Trophoblast cell (in vitro differentiated cells and primary cell): ENCODE results near the gene NLRP5.
"Not testable (repeated sequence)": the region's sequence is repeated elsewhere in the genome, so short reads cannot be mapped to it uniquely, and the experiment has no call there.

Source experiments
- DNase-seq, 2 donors: peaks; one replicate each; pipeline ENCODE4 v3.0.0-alpha.2; 2016
- H2AFZ ChIP-seq: 2 replicates; pipeline ENCODE4 v1.6.1; 2013; ENCODE audit warnings: low read length, moderate library complexity, mild to moderate bottlenecking; ENCODE audit not compliant: insufficient read depth, poor library complexity
- H2AK5ac ChIP-seq: 2 replicates; pipeline ENCODE4 v1.6.1; 2013; ENCODE audit warnings: mild to moderate bottlenecking, low read length
- H2BK120ac ChIP-seq: 2 replicates; pipeline ENCODE4 v1.6.1; 2013; ENCODE audit warnings: low read length, mild to moderate bottlenecking, moderate library complexity; ENCODE audit not compliant: insufficient read depth, poor library complexity
- H2BK12ac ChIP-seq: 2 replicates; pipeline ENCODE4 v1.6.1; 2013; ENCODE audit warnings: mild to moderate bottlenecking, low read length, moderate library complexity
- H2BK5ac ChIP-seq: 2 replicates; pipeline ENCODE4 v1.6.1; 2013; ENCODE audit warnings: low read length, low read depth, moderate library complexity, mild to moderate bottlenecking; ENCODE audit not compliant: poor library complexity
- H3K14ac ChIP-seq: 2 replicates; pipeline ENCODE4 v1.6.1; 2013; ENCODE audit warnings: mild to moderate bottlenecking, low read length
- H3K18ac ChIP-seq: 2 replicates; pipeline ENCODE4 v1.6.1; 2013; ENCODE audit warnings: mild to moderate bottlenecking, low read length
- H3K23ac ChIP-seq: 2 replicates; pipeline ENCODE4 v1.6.1; 2013; ENCODE audit warnings: low read length
- H3K27ac ChIP-seq: 2 replicates; pipeline ENCODE4 v1.5.1; 2013; ENCODE audit warnings: low read depth, mild to moderate bottlenecking, inconsistent platforms, low read length, moderate library complexity
- H3K27me3 ChIP-seq: 2 replicates; pipeline ENCODE4 v1.6.1; 2013; ENCODE audit warnings: inconsistent platforms, mild to moderate bottlenecking, low read length, moderate library complexity; ENCODE audit not compliant: insufficient read depth
- H3K36me3 ChIP-seq, 2 experiments: 1 replicate in 1 of 2; 2 replicates in 1 of 2; pipeline ENCODE4 v1.6.1; 2013; ENCODE audit warnings: low read length in 2 of 2, mild to moderate bottlenecking in 2 of 2, moderate library complexity in 1 of 2; ENCODE audit not compliant: insufficient read depth in 2 of 2, control insufficient read depth in 1 of 2
- H3K4ac ChIP-seq: 2 replicates; pipeline ENCODE4 v1.6.1; 2013; ENCODE audit warnings: low read depth, mild to moderate bottlenecking, low read length, moderate library complexity
- H3K4me1 ChIP-seq, 2 experiments: 1 replicate in 1 of 2; 2 replicates in 1 of 2; pipeline ENCODE4 v1.6.1; 2013; ENCODE audit warnings: low read length in 2 of 2, mild to moderate bottlenecking in 2 of 2, moderate library complexity in 1 of 2; ENCODE audit not compliant: insufficient read depth in 2 of 2, control insufficient read depth in 1 of 2
- H3K4me2 ChIP-seq: 2 replicates; pipeline ENCODE4 v1.6.1; 2013; ENCODE audit warnings: inconsistent platforms, mild to moderate bottlenecking, low read length, moderate library complexity
- H3K4me3 ChIP-seq: 2 replicates; pipeline ENCODE4 v1.5.1; 2013; ENCODE audit warnings: mild to moderate bottlenecking, low read depth, low read length, inconsistent platforms
- H3K79me1 ChIP-seq: one replicate; pipeline ENCODE4 v1.6.1; 2013; ENCODE audit warnings: low read length
- H3K79me2 ChIP-seq: 2 replicates; pipeline ENCODE4 v1.6.1; 2013; ENCODE audit warnings: low read length, mild to moderate bottlenecking; ENCODE audit not compliant: control insufficient read depth, insufficient read depth, poor library complexity
- H3K9ac ChIP-seq: 2 replicates; pipeline ENCODE4 v1.6.1; 2013; ENCODE audit warnings: mild to moderate bottlenecking, low read length
- H3K9me3 ChIP-seq: 2 replicates; pipeline ENCODE4 v1.6.1; 2013; ENCODE audit warnings: low read depth, mild to moderate bottlenecking, control low read depth, inconsistent platforms, low read length; ENCODE audit not compliant: insufficient read depth
- H4K12ac ChIP-seq: 2 replicates; pipeline ENCODE4 v1.6.1; 2013; ENCODE audit warnings: low read depth, mild to moderate bottlenecking, low read length, moderate library complexity
- H4K8ac ChIP-seq: 2 replicates; pipeline ENCODE4 v1.6.1; 2013; ENCODE audit warnings: low read depth, mild to moderate bottlenecking, low read length, moderate library complexity
- H4K91ac ChIP-seq: one replicate; pipeline ENCODE4 v1.6.1; 2013; ENCODE audit warnings: low read depth, mild to moderate bottlenecking, low read length, moderate library complexity
- WGBS: extraction: QIAGEN DNeasy Blood & Tissue Kit; methylation state at CpG from one replicate; pipeline ENCODE4 v1.1.7; 2013; ENCODE audit warnings: missing lambda C conversion rate; ENCODE audit not compliant: insufficient read length, insufficient coverage; ENCODE audit errors: extremely low coverage; 5-methylcytosine and 5-hydroxymethylcytosine counted together

NLRP5 gene

GRCh38 chr19:55950566-55950965 is 36.0 kb upstream of the NLRP5 start:
- H2BK5ac ChIP-seq, H3K18ac ChIP-seq, H3K79me1 ChIP-seq, H3K36me3 ChIP-seq, H2AK5ac ChIP-seq, H3K27ac ChIP-seq, H3K4me1 ChIP-seq, H4K12ac ChIP-seq, H3K9ac ChIP-seq, H3K4me2 ChIP-seq, H2AFZ ChIP-seq, H3K4me3 ChIP-seq, H4K91ac ChIP-seq, H3K27me3 ChIP-seq, H2BK120ac ChIP-seq, H3K79me2 ChIP-seq, H2BK12ac ChIP-seq, H3K23ac ChIP-seq, H3K14ac ChIP-seq, H4K8ac ChIP-seq, H3K4ac ChIP-seq, DNase-seq: not testable (repeated sequence)
- WGBS, result no CpG with 5 or more reads among the region's 19 CpGs
- H3K9me3 ChIP-seq, result peaks cover 28% of the 10 kb centered on the region

- H2AFZ ChIP-seq, result no peak overlapping the region
- H3K27me3 ChIP-seq, result no peaks in the 10 kb centered on the region
- H3K4ac ChIP-seq, result no peak overlapping the region
- H3K27ac ChIP-seq, result no peak overlapping the region
- no peak overlapping the region for H3K18ac ChIP-seq
- H2BK12ac ChIP-seq, result no peak overlapping the region
- no peaks in the 10 kb centered on the region for H3K36me3 ChIP-seq
- H4K91ac ChIP-seq, result no peak overlapping the region
- H3K79me1 ChIP-seq, result no peaks in the 10 kb centered on the region
- H2BK120ac ChIP-seq, result no peak overlapping the region
- H3K9ac ChIP-seq, result no peak overlapping the region
- no peak overlapping the region for H3K4me2 ChIP-seq
- H4K12ac ChIP-seq, result no peak overlapping the region
- no peak overlapping the region for H3K4me3 ChIP-seq
- H4K8ac ChIP-seq, result no peak overlapping the region
- H3K23ac ChIP-seq, result no peak overlapping the region
- H3K9me3 ChIP-seq, result peaks cover 27% of the 10 kb centered on the region
- no peak overlapping the region for H2BK5ac ChIP-seq
- no CpG with 5 or more reads among the region's 7 CpGs for WGBS
- no peak overlapping the region for H2AK5ac ChIP-seq
- no peak overlapping the region for H3K14ac ChIP-seq
- H3K4me1 ChIP-seq, result no peaks in the 10 kb centered on the region
- DNase-seq, result no peak
- no peaks in the 10 kb centered on the region for H3K79me2 ChIP-seq
These were observed 30.1 kb upstream of the NLRP5 start for GRCh38 chr19:55956431-55956830.

GRCh38 chr19:55958356-55958755 is 28.2 kb upstream of the NLRP5 start:
- no peak overlapping the region for H3K23ac ChIP-seq
- no peaks in the 10 kb centered on the region for H3K36me3 ChIP-seq
- H3K4me2 ChIP-seq, result no peak overlapping the region
- H2BK12ac ChIP-seq, result no peak overlapping the region
- no peak overlapping the region for H3K14ac ChIP-seq
- no peak overlapping the region for H2AFZ ChIP-seq
- no peaks in the 10 kb centered on the region for H3K27me3 ChIP-seq
- H3K18ac ChIP-seq, result no peak overlapping the region
- no peak for DNase-seq
- H3K4ac ChIP-seq, result no peak overlapping the region
- no peaks in the 10 kb centered on the region for H3K79me1 ChIP-seq
- no peak overlapping the region for H3K9ac ChIP-seq
- H4K8ac ChIP-seq, result no peak overlapping the region
- H3K4me1 ChIP-seq, result no peaks in the 10 kb centered on the region
- H3K79me2 ChIP-seq, result no peaks in the 10 kb centered on the region
- H3K9me3 ChIP-seq, result peaks cover 33% of the 10 kb centered on the region
- WGBS, result no CpG with 5 or more reads among the region's 4 CpGs
- no peak overlapping the region for H2BK120ac ChIP-seq
- H4K91ac ChIP-seq, result no peak overlapping the region
- no peak overlapping the region for H2AK5ac ChIP-seq
- H2BK5ac ChIP-seq, result no peak overlapping the region
- no peak overlapping the region for H3K27ac ChIP-seq
- no peak overlapping the region for H3K4me3 ChIP-seq
- no peak overlapping the region for H4K12ac ChIP-seq

GRCh38 chr19:55959996-55960675 is 26.4 kb upstream of the NLRP5 start:
- Histone ChIP-seq H2BK5ac (no peak overlapping the region), H2BK12ac (no peak overlapping the region), H4K12ac (no peak overlapping the region), H3K9ac (no peak overlapping the region), H4K8ac (no peak overlapping the region), H3K27me3 (no peaks in the 10 kb centered on the region), H2BK120ac (no peak overlapping the region), H2AFZ (no peak overlapping the region), H3K4me1 (no peaks in the 10 kb centered on the region), H3K79me1 (no peaks in the 10 kb centered on the region), H3K27ac (no peak overlapping the region), H3K23ac (no peak overlapping the region), H3K4ac (no peak overlapping the region), H3K4me3 (no peak overlapping the region), H3K4me2 (no peak overlapping the region), H2AK5ac (no peak overlapping the region), H3K14ac (no peak overlapping the region), H4K91ac (no peak overlapping the region), H3K18ac (no peak overlapping the region), H3K79me2 (no peaks in the 10 kb centered on the region), H3K9me3 (peaks cover 27% of the 10 kb centered on the region), H3K36me3 (no peaks in the 10 kb centered on the region)
- no peak for DNase-seq
- WGBS, result no CpG with 5 or more reads among the region's 6 CpGs
